OCI-LY3 (cell line): ENCODE measurements around the gene ACTL6B.

Experiments used
- H2AFZ ChIP-seq: fragments of 200-600, 300-600 bp; shearing (Covaris generic); 2 replicates; pipeline ENCODE4 v1.6.0; 2014; ENCODE audit warnings: antibody characterized with exemption, low read depth, low read length
- H3K27ac ChIP-seq: fragments of 200-600, 300-600 bp; sonication (generic); 2 replicates; pipeline ENCODE4 v1.5.1; 2014; ENCODE audit warnings: mild to moderate bottlenecking, low read length, moderate library complexity, mixed read lengths
- H3K27me3 ChIP-seq: fragments of 200-600, 300-600 bp; sonication (generic); 2 replicates; pipeline ENCODE4 v1.6.1; 2014; ENCODE audit warnings: low read depth, low read length, mixed read lengths
- H3K36me3 ChIP-seq: fragments of 200-600, 300-600 bp; sonication (generic); replicated peaks from 2 replicates; pipeline ENCODE3; 2014; ENCODE audit warnings: low read depth, low read length, mixed read lengths
- H3K4me1 ChIP-seq: fragments of 300-600, 200-600 bp; sonication (generic); 2 replicates; pipeline ENCODE4 v1.6.1; 2014; ENCODE audit warnings: low read length, mixed read lengths
- H3K4me2 ChIP-seq: fragments of 200-600, 300-600 bp; sonication (generic); 2 replicates; pipeline ENCODE4 v1.6.1; 2014; ENCODE audit warnings: low read length, mixed read lengths
- H3K4me3 ChIP-seq: fragments of 300-600, 200-600 bp; sonication (generic); 2 replicates; pipeline ENCODE4 v1.5.1; 2014; ENCODE audit warnings: antibody characterized with exemption, mild to moderate bottlenecking, low read length, moderate library complexity
- H3K79me2 ChIP-seq: fragments of 300-600, 200-600 bp; shearing (Covaris generic); 2 replicates; pipeline ENCODE4 v1.6.1; 2014; ENCODE audit warnings: mild to moderate bottlenecking, low read length, mixed read lengths
- H3K9ac ChIP-seq: fragments of 300-600, 200-600 bp; shearing (Covaris generic); 2 replicates; pipeline ENCODE4 v1.6.0; 2014; ENCODE audit warnings: mild to moderate bottlenecking, low read length, moderate library complexity
- H3K9me3 ChIP-seq: fragments of 200-600, 300-600 bp; shearing (Covaris generic); 2 replicates; pipeline ENCODE4 v1.6.1; 2014; ENCODE audit warnings: low read length, mixed read lengths; ENCODE audit not compliant: insufficient read depth
- H4K20me1 ChIP-seq: fragments of 200-600, 300-600 bp; sonication (generic); 2 replicates; pipeline ENCODE4 v1.6.1; 2016; ENCODE audit warnings: low read length, mixed read lengths; ENCODE audit not compliant: insufficient read depth
- EZH2phosphoT487 ChIP-seq: fragments of 200-600 bp; shearing (Covaris generic); IDR thresholded peaks from 2 replicates; pipeline ENCODE4 v1.6.1; 2018; ENCODE audit warnings: antibody characterized with exemption, mixed run types, low read depth
- TF ChIP-seq, protein P1 (sequence below): fragments of 200-600, 300-600 bp; sonication (generic); IDR thresholded peaks from 2 replicates; pipeline ENCODE4 v1.5.1; 2014; ENCODE audit warnings: antibody characterized with exemption, low read length, low read depth

Gene ACTL6B

DNA sequence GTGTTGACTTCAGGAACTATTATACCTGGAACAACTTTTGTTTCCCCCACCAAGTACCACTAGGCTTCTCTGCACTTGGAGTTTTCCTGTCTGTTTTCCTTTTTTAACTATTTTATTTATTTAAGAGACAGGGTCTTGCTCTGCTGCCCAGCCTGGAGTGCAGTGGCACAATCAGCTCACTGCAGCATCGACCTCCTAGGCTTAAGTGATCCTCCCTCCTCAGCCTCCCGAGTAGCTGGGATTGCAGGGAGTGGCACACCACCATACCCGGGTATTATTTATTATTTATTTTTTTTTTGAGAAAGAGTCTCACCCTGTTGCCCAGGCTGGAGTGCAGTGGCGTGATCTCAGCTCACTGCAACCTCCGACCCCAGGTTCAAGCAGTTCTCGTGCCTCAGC lies 39.9 kb upstream of the ACTL6B start:
- Histone ChIP-seq H4K20me1 (peaks cover 17% of the 10 kb centered on the region), H2AFZ (no peak overlapping the region; the same call in 1 of the 2 replicates), H3K27ac (no peak overlapping the region), H3K79me2 (peaks cover 27% of the 10 kb centered on the region), H3K4me1 (peaks cover 32% of the 10 kb centered on the region), H3K36me3 (peaks cover under 1% of the 10 kb centered on the region), H3K4me2 (peak overlapping the region; percentile 87), H3K27me3 (peaks cover 16% of the 10 kb centered on the region), H3K9me3 (no peaks in the 10 kb centered on the region), H3K9ac (no peak overlapping the region), H3K4me3 (peak overlapping the region; percentile 70; the same call in 1 of the 2 replicates)
- TF ChIP-seq EZH2phosphoT487 = no peak

DNA sequence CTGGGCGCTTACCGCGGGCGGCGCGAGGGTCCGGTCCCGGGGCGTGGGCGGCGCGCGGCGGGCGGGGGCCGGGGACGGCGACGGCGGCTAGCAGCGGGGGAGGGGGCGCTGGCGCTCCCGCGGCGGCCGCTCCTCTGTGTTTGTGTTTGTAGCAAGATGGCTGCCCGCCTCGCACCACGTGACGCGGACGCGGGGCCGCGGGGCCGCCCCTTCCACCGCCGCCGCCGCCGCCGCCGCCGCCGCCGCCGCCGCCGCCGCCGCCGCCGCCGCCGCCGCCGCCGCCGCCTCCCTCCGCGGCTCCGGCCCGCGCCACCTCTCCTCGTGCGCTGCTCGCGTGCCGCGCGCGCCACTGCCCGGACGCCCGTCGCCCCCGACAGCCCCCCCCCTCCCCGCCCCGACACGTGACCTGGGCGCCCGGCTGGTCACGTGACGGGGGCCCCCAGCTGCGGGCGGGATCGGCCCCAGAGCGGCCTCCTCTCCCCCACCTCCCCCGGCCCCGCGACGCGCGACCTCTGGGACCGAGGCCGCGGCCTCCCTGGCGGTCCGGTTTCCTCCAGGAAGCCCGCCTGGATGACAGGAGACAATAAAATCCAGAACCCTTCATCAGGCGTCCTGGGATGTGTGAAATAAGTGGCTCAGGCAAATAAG lies 38.0 kb upstream of the ACTL6B start, which contains the start of gene GIGYF1:
Gene GIGYF1, minus strand, starts transcription at position 153 of the 648 bp plus-strand sequence. CDS start 6,012 bp downstream, outside the sequence.
- Histone ChIP-seq H3K4me2 (peak within 1 kb of the TSS; percentile 90), H3K4me1 (peaks cover 34% of the 10 kb centered on the region), H3K4me3 (peak within 1 kb of the TSS; percentile 84), H2AFZ (0 out of 2 replicates have a peak within 1 kb of the TSS, but pooled peaks have one; percentile 67), H4K20me1 (peaks cover 33% of the 10 kb centered on the region), H3K27me3 (peaks cover 11% of the 10 kb centered on the region; the same call in 1 of the 2 replicates), H3K9ac (peak within 1 kb of the TSS; percentile 81), H3K9me3 (no peaks in the 10 kb centered on the region), H3K79me2 (peaks cover 45% of the 10 kb centered on the region), H3K36me3 (peaks cover 4% of the 10 kb centered on the region), H3K27ac (no peak within 1 kb of the TSS; the same call in 1 of the 2 replicates)
- TF ChIP-seq EZH2phosphoT487 = no peak
- TF ChIP-seq, protein P1, sequence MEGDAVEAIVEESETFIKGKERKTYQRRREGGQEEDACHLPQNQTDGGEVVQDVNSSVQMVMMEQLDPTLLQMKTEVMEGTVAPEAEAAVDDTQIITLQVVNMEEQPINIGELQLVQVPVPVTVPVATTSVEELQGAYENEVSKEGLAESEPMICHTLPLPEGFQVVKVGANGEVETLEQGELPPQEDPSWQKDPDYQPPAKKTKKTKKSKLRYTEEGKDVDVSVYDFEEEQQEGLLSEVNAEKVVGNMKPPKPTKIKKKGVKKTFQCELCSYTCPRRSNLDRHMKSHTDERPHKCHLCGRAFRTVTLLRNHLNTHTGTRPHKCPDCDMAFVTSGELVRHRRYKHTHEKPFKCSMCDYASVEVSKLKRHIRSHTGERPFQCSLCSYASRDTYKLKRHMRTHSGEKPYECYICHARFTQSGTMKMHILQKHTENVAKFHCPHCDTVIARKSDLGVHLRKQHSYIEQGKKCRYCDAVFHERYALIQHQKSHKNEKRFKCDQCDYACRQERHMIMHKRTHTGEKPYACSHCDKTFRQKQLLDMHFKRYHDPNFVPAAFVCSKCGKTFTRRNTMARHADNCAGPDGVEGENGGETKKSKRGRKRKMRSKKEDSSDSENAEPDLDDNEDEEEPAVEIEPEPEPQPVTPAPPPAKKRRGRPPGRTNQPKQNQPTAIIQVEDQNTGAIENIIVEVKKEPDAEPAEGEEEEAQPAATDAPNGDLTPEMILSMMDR = no peak

DNA sequence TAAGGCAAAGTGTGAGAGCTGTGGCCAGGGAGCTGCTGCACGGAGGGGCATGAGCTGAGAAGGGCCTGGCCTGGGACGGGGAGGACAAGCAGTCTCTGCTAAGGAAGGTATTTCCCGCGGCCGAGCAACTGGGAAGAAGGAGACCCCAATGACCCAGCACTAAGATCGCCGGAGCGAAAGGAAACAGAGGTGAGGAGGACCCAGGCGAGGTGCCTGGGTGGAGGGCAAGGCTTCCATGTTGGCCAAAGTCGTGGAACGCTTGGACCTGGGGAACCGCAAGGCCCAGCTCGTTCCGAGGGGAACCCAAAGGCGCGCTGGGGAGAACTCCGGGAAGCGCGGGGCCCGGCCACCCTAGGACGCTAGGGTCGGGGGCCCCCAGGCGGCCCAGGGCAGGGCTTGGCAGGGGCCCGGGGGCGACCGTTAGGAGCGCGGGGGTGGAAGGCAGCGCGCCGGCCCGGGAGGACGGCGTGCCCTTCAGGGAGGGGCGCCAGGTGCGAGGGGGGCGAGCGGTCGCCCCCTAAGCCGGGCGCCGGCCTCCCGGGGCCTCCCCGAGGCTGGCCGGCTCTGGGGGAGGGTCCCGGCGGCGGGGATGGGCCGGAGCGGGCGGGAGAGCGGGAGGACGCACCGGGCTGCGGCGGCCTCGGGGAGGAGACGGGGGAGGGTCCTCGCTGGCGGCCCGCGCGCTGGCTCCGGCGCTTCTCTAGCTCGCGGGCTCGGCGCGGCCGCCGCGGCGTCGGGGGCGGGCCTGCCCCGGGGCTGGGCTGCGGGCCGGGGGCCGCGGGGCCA lies 37.3 kb upstream of the ACTL6B start:
- Histone ChIP-seq H4K20me1 (peaks cover 40% of the 10 kb centered on the region), H3K27ac (no peak overlapping the region; the same call in 1 of the 2 replicates), H3K79me2 (peaks cover 52% of the 10 kb centered on the region), H3K27me3 (peaks cover 11% of the 10 kb centered on the region; the same call in 1 of the 2 replicates), H2AFZ (no peak overlapping the region), H3K4me3 (peak overlapping the region; percentile 84), H3K9ac (peak overlapping the region; percentile 81), H3K9me3 (no peaks in the 10 kb centered on the region), H3K36me3 (peaks cover 6% of the 10 kb centered on the region), H3K4me2 (peak overlapping the region; percentile 90), H3K4me1 (peaks cover 34% of the 10 kb centered on the region)
- no peak for TF ChIP-seq EZH2phosphoT487
- TF ChIP-seq, protein P1 = no peak

DNA sequence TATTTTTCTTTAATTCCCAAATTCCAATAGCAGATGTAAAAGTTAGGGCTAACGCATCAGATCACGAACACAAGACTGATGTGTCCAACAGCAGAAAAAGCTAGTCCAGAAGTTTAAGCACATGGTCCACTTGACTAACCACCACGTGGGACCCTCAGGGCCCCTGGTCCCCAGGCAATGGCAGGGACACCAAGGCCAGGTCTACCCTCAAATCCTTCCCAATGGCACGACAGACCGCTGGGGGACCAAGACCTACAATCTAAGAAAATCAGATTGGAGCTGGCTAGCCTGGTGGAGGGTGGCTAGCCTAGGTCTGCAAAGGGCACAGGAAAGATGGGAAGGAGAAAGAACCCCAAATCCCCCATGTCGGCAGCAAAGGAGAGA lies 36.3 kb upstream of the ACTL6B start:
- H3K9me3 ChIP-seq = no peaks in the 10 kb centered on the region
- H3K4me3 ChIP-seq = peak overlapping the region; percentile 84
- no peak overlapping the region for H3K27ac ChIP-seq
- H3K79me2 ChIP-seq = peaks cover 56% of the 10 kb centered on the region
- H3K4me2 ChIP-seq = peak overlapping the region; percentile 90
- peaks cover 11% of the 10 kb centered on the region; the same call in 1 of the 2 replicates for H3K27me3 ChIP-seq
- TF ChIP-seq EZH2phosphoT487 = no peak
- TF ChIP-seq, protein P1 = no peak
- H3K9ac ChIP-seq = peak overlapping the region; percentile 81
- peaks cover 44% of the 10 kb centered on the region for H4K20me1 ChIP-seq
- peaks cover 34% of the 10 kb centered on the region for H3K4me1 ChIP-seq
- no peak overlapping the region for H2AFZ ChIP-seq
- H3K36me3 ChIP-seq = peaks cover 12% of the 10 kb centered on the region
